Thymus (tissue), 11 donors: ENCODE measurements around the gene EXOG. TPM values are rescaled to one million over a fixed set of nuclear protein-coding genes. Genes with fewer than 3 reads are reported as not detected.

ENCODE experiments used
- DNase-seq, 9 donors: peaks; one replicate each; pipeline ENCODE4 v3.0.0-alpha.2; 2013; ENCODE audit warnings: low spot score in 9 of 9, low read depth in 6 of 9, missing footprints in 1 of 9
- H3K27ac ChIP-seq, 2 donors: one replicate each; pipeline ENCODE4 v1.5.1; 2013; ENCODE audit warnings: control low read depth in 1 of 2, low read depth in 1 of 2, low read length in 1 of 2, mild to moderate bottlenecking in 1 of 2, moderate library complexity in 1 of 2
- H3K27me3 ChIP-seq, 2 donors: one replicate each; pipeline ENCODE4 v1.5.1; 2013; ENCODE audit warnings: low read length in 1 of 2; ENCODE audit not compliant: control insufficient read depth in 2 of 2, insufficient read depth in 1 of 2
- H3K36me3 ChIP-seq, 2 donors: one replicate each; pipeline ENCODE4 v1.5.1; 2013; ENCODE audit warnings: low read length in 1 of 2, mild to moderate bottlenecking in 1 of 2, moderate library complexity in 1 of 2; ENCODE audit not compliant: control insufficient read depth in 2 of 2, insufficient read depth in 2 of 2
- H3K4me1 ChIP-seq, 2 donors: one replicate each; pipeline ENCODE4 v1.5.1; 2013; ENCODE audit warnings: low read length in 2 of 2; ENCODE audit not compliant: control insufficient read depth in 2 of 2, insufficient read depth in 2 of 2
- H3K4me3 ChIP-seq, 2 donors: one replicate each; pipeline ENCODE4 v1.5.1; 2013; ENCODE audit warnings: low read length in 2 of 2, control low read depth in 1 of 2, mild to moderate bottlenecking in 1 of 2
- H3K9me3 ChIP-seq, 2 donors: one replicate each; pipeline ENCODE4 v1.5.1; 2013; ENCODE audit warnings: low read length in 1 of 2, mild to moderate bottlenecking in 1 of 2; ENCODE audit not compliant: control insufficient read depth in 2 of 2, insufficient read depth in 1 of 2
- WGBS: extraction: QIAGEN DNeasy Blood & Tissue Kit; methylation state at CpG from one replicate; pipeline ENCODE4 v1.1.7; 2013; 5-methylcytosine and 5-hydroxymethylcytosine counted together
- polyA plus RNA-seq: library from polyadenylated mRNA; stranded (reverse); fragments of 200-250 nt; gene quantifications from one replicate; pipeline ENCODE4 v1.2.3, GENCODE V29; 2013
- total RNA-seq: library from RNA; stranded (reverse); fragments of 120-200 nt; gene quantifications from one replicate; pipeline ENCODE4 v1.2.4, GENCODE V29; 2013
- donor health status: healthy.

Gene EXOG
- total and polyA plus RNA-seq, 2 donors, result 9.0 to 14.4 TPM

DNA sequence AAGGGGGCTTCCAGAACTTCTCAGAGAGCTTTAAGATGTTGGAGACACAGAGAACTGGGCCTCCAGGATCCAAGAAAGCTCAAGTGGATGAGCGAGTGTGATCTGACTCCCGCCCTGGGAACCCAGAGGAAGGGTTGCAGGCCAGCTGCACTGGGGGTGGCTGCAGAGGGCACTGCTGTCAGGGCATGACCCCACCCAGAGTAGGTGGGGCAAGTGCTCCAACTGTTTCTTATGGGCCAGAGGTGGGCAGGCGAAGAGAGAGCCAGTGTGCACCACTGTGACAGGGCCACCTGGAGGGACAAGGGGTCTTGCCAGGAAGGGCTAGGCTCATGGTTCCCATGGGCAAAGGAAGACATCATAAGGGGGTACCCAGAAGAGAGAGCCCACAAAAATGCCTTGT, 48.8 kb downstream of the EXOG start:
- H3K27me3 ChIP-seq, result no peaks in the 10 kb centered on the region
- H3K4me3 ChIP-seq, result no peak overlapping the region
- peaks cover 11% of the 10 kb centered on the region in 2 donors for H3K4me1 ChIP-seq
- H3K36me3 ChIP-seq, result no peaks in the 10 kb centered on the region
- H3K27ac ChIP-seq, result no peak overlapping the region
- no peak for DNase-seq
- 96% methylated on average over 3 of the region's 3 CpGs for WGBS
- H3K9me3 ChIP-seq, result peaks cover 0 to under 1% of the 10 kb centered on the region in 2 donors

DNA sequence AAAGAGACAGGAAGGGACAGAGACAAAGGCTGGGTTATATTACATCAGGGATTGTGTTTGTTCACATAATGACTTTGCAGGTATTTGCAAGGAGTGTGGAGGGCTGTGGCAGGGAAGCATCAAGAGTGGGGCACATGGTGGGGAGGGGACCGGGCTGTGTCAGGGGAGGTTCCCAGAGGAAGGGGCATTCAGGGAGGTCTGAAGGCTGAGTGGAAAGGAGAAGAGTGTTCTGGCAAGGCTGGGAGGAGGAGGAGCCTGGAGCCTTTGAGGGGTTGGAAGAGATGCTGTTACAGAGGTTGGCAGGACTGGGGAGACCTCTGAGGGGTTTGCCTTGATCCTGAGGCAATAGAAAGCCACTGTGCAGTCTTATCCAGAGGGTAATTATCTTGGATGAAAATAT, 49.4 kb downstream of the EXOG start:
- no peaks in the 10 kb centered on the region for H3K27me3 ChIP-seq
- no peaks in the 10 kb centered on the region for H3K36me3 ChIP-seq
- peaks cover 0 to 3% of the 10 kb centered on the region in 2 donors for H3K9me3 ChIP-seq
- no peak for DNase-seq
- no peak overlapping the region for H3K4me3 ChIP-seq
- H3K27ac ChIP-seq, result no peak overlapping the region
- 91% methylated on average over 1 of the region's 1 CpG for WGBS
- H3K4me1 ChIP-seq, result peaks cover 11% of the 10 kb centered on the region in 2 donors

DNA sequence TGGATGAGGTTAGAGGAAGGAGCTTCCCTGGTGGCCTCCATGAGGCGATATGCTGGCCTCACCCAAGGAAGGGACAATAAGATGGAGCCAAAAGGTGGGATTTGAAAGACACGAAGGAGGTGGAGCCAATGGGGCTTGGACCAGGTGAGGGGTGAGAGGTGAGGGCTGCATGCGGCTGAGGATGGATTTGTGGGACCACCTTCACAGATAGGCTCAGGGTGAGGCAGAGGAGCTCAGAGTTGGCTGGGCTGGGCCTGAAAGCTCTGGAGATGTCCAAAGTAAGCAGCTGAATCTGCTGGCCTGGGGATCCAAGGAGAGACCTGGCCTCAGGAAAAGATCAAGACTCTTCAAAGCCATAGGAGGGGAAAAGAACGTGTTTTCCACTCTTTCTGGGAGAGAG, 49.8 kb downstream of the EXOG start:
- Histone ChIP-seq H3K4me3 (no peak overlapping the region), H3K4me1 (peaks cover 11% of the 10 kb centered on the region in 2 donors), H3K9me3 (peaks cover 0 to 3% of the 10 kb centered on the region in 2 donors), H3K27me3 (no peaks in the 10 kb centered on the region), H3K27ac (no peak overlapping the region), H3K36me3 (no peaks in the 10 kb centered on the region)
- 96% methylated on average over 4 of the region's 4 CpGs for WGBS
- no peak for DNase-seq

DNA sequence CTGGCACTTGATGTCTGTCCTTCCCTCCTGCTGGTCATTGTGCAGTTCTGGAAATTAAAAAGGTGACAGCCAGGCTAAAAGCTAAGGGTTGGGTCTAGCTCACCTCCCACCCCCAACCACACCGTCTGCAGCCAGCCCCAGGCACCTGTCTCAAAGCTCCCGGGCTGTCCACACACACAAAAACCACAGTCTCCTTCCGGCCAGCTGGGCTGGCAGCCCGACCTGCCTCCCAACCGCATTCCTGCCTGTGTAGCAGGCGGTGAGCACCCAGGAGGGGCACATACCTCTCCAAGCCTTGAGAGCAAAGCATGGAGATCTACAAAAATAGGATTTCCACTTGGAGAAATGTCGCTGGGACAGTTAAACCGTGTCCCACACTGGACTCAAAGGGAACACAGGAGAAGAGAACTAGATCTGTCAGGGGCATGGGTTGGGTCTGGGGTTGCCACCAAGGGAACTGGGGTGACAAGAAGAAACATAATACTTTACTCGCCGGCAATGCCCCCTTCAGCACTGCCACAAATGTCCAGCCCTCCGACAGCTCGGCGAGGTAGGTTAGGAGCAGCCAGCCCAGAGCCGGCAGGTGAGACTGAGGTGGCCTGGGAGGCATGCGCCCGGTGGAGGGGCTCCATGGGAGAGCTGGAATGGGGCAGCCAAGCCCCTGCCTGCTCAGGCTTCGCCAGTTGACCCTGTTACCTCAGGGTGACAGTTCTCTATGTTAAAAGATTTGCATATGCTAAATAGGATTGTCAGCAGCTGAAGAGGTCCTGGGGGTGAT, 52.2 kb downstream of the EXOG start:
- Histone ChIP-seq H3K9me3 (peaks cover 0 to 3% of the 10 kb centered on the region in 2 donors), H3K4me1 (peaks cover 11% of the 10 kb centered on the region in 2 donors), H3K36me3 (no peaks in the 10 kb centered on the region), H3K27me3 (no peaks in the 10 kb centered on the region), H3K27ac (no peak overlapping the region), H3K4me3 (no peak overlapping the region)
- 59% methylated on average over 17 of the region's 17 CpGs for WGBS
- peak in 5 of 9 donors; percentile 5 to 57 (median 15) for DNase-seq

DNA sequence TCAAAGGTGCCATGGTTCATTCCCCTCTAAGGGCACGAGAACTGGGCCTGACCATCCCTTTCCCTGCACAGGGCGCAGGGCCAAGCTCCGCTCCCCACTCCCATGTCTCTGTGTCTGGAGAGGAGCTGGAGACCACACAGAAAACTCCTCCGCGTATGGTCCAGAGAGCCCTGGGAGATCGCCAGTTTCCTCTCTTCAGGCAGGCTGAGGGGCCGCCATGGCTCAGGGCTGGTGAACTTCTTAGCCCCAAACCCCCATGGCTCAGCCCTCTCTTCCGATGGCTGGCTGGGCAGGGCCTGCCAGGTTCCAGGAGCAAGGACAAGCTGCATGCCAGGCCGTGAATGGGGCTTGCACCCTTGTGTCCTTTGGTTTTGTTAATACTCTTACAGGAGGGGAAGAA, 52.9 kb downstream of the EXOG start:
- H3K4me3 ChIP-seq, result no peak overlapping the region
- no peak overlapping the region for H3K27ac ChIP-seq
- 86% methylated on average over 9 of the region's 9 CpGs for WGBS
- H3K4me1 ChIP-seq, result peaks cover 11% of the 10 kb centered on the region in 2 donors
- no peak for DNase-seq
- H3K9me3 ChIP-seq, result peaks cover 0 to 6% of the 10 kb centered on the region in 2 donors
- H3K27me3 ChIP-seq, result no peaks in the 10 kb centered on the region
- no peaks in the 10 kb centered on the region for H3K36me3 ChIP-seq

DNA sequence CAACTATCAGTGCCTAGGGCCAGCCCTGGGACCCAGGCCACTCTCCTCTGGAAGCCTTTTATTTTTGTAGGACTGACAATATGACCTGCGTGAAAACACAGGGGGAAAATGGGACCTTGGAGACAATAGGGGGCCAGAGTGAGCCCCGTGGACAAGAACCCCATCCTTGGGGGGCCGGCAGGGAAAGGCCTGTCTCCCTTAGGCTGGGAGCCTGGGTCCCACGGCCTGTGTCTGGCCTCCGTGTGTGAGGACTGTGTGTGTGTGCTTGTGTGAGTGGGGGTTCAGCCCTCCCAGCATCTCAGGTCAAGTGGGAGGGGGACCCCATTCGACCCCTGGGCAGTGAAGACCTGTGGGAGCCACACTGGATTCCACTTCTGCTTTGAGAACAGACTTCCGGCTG, 53.3 kb downstream of the EXOG start:
- Histone ChIP-seq H3K9me3 (peaks cover 0 to 10% of the 10 kb centered on the region in 2 donors), H3K4me1 (peaks cover 11% of the 10 kb centered on the region in 2 donors), H3K27ac (no peak overlapping the region), H3K27me3 (no peaks in the 10 kb centered on the region), H3K36me3 (no peaks in the 10 kb centered on the region), H3K4me3 (no peak overlapping the region)
- DNase-seq, result no peak
- 96% methylated on average over 7 of the region's 7 CpGs for WGBS

DNA sequence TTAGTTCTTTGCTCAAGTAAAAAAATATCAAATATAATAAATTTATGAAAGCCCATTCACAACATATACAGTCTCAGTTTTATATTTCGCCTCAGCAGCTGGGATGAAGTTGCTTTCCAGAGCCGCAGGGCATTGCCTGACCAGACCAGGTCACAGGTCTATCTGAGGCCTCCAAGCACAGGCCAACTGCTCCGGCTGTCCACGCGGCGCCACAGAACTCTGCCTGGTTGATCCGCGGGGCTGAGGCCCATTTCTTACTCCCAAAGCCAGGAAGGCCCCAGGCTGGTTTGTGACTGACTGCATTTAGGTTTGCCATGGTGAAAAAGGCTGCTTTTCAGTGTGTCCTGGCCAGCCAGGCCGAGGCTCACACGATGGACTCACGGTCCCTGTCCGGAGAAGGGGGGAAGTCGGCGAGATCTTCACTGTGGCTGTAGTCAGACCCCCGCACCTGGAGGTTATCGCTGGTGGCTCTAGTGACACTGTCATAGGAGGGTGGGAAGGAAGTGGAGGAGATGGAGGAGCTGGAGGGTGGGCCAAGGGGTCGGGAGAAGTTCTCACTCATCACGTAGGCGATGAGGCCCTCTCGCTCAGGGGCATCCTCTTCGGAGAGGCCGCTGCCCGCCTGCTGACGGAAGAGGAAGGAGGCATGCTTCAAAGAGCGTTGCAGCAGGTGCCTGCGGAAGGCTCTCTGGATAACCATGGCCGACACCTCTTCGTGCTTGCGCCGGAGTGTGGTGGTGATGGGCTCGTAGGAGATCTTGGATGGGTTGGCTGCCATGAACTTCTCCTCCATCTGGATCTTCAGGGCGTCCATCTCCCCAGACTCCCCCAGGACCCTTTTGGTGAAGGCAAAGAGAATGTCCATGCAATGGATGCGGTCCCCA, 54.1 kb downstream of the EXOG start:
- H3K27me3 ChIP-seq, result no peaks in the 10 kb centered on the region
- no peak overlapping the region for H3K4me3 ChIP-seq
- H3K9me3 ChIP-seq, result peaks cover 0 to 12% of the 10 kb centered on the region in 2 donors
- H3K27ac ChIP-seq, result no peak overlapping the region
- WGBS, result 97% methylated on average over 33 of the region's 33 CpGs
- DNase-seq, result no peak
- peaks cover 11% of the 10 kb centered on the region in 2 donors for H3K4me1 ChIP-seq
- H3K36me3 ChIP-seq, result no peaks in the 10 kb centered on the region

DNA sequence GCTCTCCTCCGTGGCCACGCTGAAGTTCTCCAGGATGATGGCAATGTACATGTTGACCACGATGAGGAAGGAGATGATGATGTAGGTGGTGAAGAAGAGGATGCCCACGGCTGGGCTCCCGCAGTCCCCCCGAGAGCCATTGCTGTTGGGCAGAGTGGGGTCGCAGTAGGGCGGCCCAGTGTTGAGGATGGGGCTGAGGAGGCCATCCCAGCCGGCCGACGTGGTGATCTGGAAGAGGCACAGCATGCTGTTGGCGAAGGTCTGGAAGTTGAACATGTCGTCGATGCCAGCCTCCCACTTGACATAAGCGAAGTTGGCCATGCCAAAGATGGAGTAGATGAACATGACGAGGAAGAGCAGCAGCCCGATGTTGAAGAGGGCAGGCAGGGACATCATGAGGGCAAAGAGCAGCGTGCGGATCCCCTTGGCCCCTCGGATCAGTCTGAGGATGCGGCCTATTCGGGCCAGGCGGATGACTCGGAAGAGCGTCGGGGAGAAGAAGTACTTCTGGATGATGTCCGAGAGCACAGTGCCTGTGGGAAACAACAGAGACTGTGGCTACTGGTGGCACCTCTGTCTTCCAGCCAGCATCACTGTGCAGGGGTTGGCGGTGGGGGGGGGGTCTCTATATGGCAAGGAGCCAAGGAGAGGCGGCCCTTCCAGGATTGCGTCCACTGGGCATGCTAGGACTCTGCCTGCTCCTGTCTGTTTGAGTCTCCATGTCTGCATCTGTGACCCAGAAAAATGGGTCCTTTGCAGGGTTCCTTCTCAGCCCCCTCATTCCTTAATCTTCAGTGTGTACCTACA, 55.1 kb downstream of the EXOG start:
- no peaks in the 10 kb centered on the region for H3K27me3 ChIP-seq
- no peaks in the 10 kb centered on the region for H3K36me3 ChIP-seq
- H3K4me3 ChIP-seq, result no peak overlapping the region
- H3K27ac ChIP-seq, result no peak overlapping the region
- 97% methylated on average over 30 of the region's 30 CpGs for WGBS
- peaks cover 11% of the 10 kb centered on the region in 2 donors for H3K4me1 ChIP-seq
- no peak for DNase-seq
- peaks cover 0 to 12% of the 10 kb centered on the region in 2 donors for H3K9me3 ChIP-seq
